Thyroid gland (tissue), 4 donors: ENCODE data around the gene TRIM61. TPM values are rescaled to one million over a fixed set of nuclear protein-coding genes. Genes with fewer than 3 reads are reported as not detected.
A peak's percentile ranks its signal among the peaks of the same experiment; 100 is the strongest.
"Not testable (repeated sequence)": the region's sequence is repeated elsewhere in the genome, so short reads cannot be mapped to it uniquely, and the experiment has no call there.

Source experiments
- DNase-seq, 2 donors: peaks; one replicate each; pipeline ENCODE4 v3.0.0-alpha.2; 2019
- H3K27ac ChIP-seq, 3 donors: fragments of 200-600 bp; sonication (generic); 1 replicate in 2 of 3; 2 replicates in 1 of 3; pipeline ENCODE4 v1.5.1; 2016 to 2019; ENCODE audit warnings: mild to moderate bottlenecking in 1 of 3, moderate library complexity in 1 of 3
- H3K27me3 ChIP-seq: fragments of 200-600 bp; sonication (generic); one replicate; pipeline ENCODE4 v1.5.1; 2019
- H3K36me3 ChIP-seq, 2 donors: fragments of 200-600 bp; sonication (generic); one replicate each; pipeline ENCODE4 v1.5.1; 2016 to 2019
- H3K4me1 ChIP-seq, 2 donors: fragments of 200-600 bp; sonication (generic); one replicate each; pipeline ENCODE4 v1.5.1; 2017 to 2019
- H3K4me3 ChIP-seq, 3 donors: fragments of 200-600 bp; sonication (generic); replicated peaks in 1 of 3; 1 replicate in 2 of 3; 2 replicates in 1 of 3; pipeline ENCODE4 v1.5.1; 2016; ENCODE audit warnings: mild to moderate bottlenecking in 1 of 3
- H3K9me3 ChIP-seq: fragments of 200-600 bp; sonication (generic); one replicate; pipeline ENCODE4 v1.5.1; 2017
- CTCF ChIP-seq, 6 experiments: fragments of 200-600 bp in 3 of 6; fragments of 450-650 bp in 3 of 6; sonication (generic) in 3 of 6; IDR thresholded peaks; one replicate each; pipeline ENCODE4 v1.5.1; 2016 to 2019; ENCODE audit warnings: antibody characterized with exemption in 6 of 6, mild to moderate bottlenecking in 2 of 6, inconsistent platforms in 1 of 6, moderate library complexity in 1 of 6
- POLR2A ChIP-seq, 2 donors: fragments of 450-650 bp; IDR thresholded peaks; one replicate each; pipeline ENCODE4 v1.6.1; 2017; ENCODE audit warnings: antibody characterized with exemption in 2 of 2, mild to moderate bottlenecking in 2 of 2, moderate library complexity in 1 of 2
- WGBS, 2 donors: methylation state at CpG; one replicate each; pipeline ENCODE4 v1.1.5; 2017; 5-methylcytosine and 5-hydroxymethylcytosine counted together
- intact Hi-C: fragments of 100-400 bp; cut with DNase I; formaldehyde crosslinking; loops from one replicate; pipeline ENCODE4 v1.15.1; 2023
- total RNA-seq, 4 donors: library from RNA; depleted of rRNA; stranded (reverse); fragments of >200 nt; gene quantifications; one replicate each; pipeline ENCODE4 v1.2.3, GENCODE V29; 2016

The TRIM61 gene
- total RNA-seq, 4 donors from 2014 or later, result 1.2 to 5.5 (median 4.5) TPM

- intact Hi-C loops, result no loop called here
- H3K27me3 ChIP-seq, result no peaks in the 10 kb centered on the region
- H3K4me1 ChIP-seq, result no peaks in the 10 kb centered on the region
- no peak overlapping the region for H3K27ac ChIP-seq
- no peak for TF ChIP-seq POLR2A (IDR thresholded peaks at IDR 0.05)
- no peak for TF ChIP-seq CTCF (IDR thresholded peaks at IDR 0.05)
- DNase-seq, result no peak
- 64 to 72% methylated on average over 5 of the region's 5 CpGs for WGBS, 2 donors
- H3K36me3 ChIP-seq, result no peaks in the 10 kb centered on the region
- H3K4me3 ChIP-seq, result no peak overlapping the region
- H3K9me3 ChIP-seq, result no peaks in the 10 kb centered on the region
Measured at GRCh38 chr4:164945146-164945545, 32.3 kb downstream of the TRIM61 start.

GRCh38 chr4:164943192-164943591 lies 34.3 kb downstream of the TRIM61 start:
- TF ChIP-seq CTCF (IDR thresholded peaks at IDR 0.05), result no peak
- TF ChIP-seq POLR2A (IDR thresholded peaks at IDR 0.05), result no peak
- DNase-seq, result no peak
- Histone ChIP-seq H3K27me3 (no peaks in the 10 kb centered on the region), H3K9me3 (no peaks in the 10 kb centered on the region), H3K4me1 (no peaks in the 10 kb centered on the region), H3K27ac (no peak overlapping the region), H3K36me3 (no peaks in the 10 kb centered on the region), H3K4me3 (no peak overlapping the region)
- 76 to 87% methylated on average over 9 of the region's 9 CpGs for WGBS, 2 donors
- intact Hi-C loops, result no loop called here

- TF ChIP-seq POLR2A (IDR thresholded peaks at IDR 0.05) (no peak), CTCF (IDR thresholded peaks at IDR 0.05) (peak in 1 of 6 experiments; percentile 11)
- DNase-seq, result peak in 1 of 2 donors; percentile 37
- Histone ChIP-seq H3K27me3 (no peaks in the 10 kb centered on the region), H3K4me3 (no peak overlapping the region), H3K9me3 (no peaks in the 10 kb centered on the region), H3K36me3 (no peaks in the 10 kb centered on the region), H3K4me1 (no peaks in the 10 kb centered on the region), H3K27ac (no peak overlapping the region)
- intact Hi-C loops, result no loop called here
Measured at GRCh38 chr4:164937576-164938270, 39.7 kb downstream of the TRIM61 start.

GRCh38 chr4:164935865-164936606 lies 41.4 kb downstream of the TRIM61 start:
- H3K4me1 ChIP-seq, H3K27ac ChIP-seq, H3K9me3 ChIP-seq, H3K27me3 ChIP-seq, DNase-seq, intact Hi-C loops, H3K4me3 ChIP-seq, H3K36me3 ChIP-seq: not testable (repeated sequence)
- WGBS, 2 donors, result 85 to 91% methylated on average over 8 to 9 of the region's 9 CpGs

- H3K4me3 ChIP-seq, result no peak overlapping the region
- no peaks in the 10 kb centered on the region for H3K27me3 ChIP-seq
- H3K4me1 ChIP-seq, result no peaks in the 10 kb centered on the region
- H3K9me3 ChIP-seq, result no peaks in the 10 kb centered on the region
- TF ChIP-seq POLR2A (IDR thresholded peaks at IDR 0.05) (no peak), CTCF (IDR thresholded peaks at IDR 0.05) (no peak)
- no peak for DNase-seq
- no peak overlapping the region for H3K27ac ChIP-seq
- intact Hi-C loops, result no loop called here
- H3K36me3 ChIP-seq, result no peaks in the 10 kb centered on the region
- 63 to 69% methylated on average over 1 of the region's 1 CpG for WGBS, 2 donors
Measured at GRCh38 chr4:164935363-164935762, 42.1 kb downstream of the TRIM61 start.
